ENCODE measurements around the gene KCNH8.
"Not testable (repeated sequence)": the region's sequence is repeated elsewhere in the genome, so short reads cannot be mapped to it uniquely, and the experiment has no call there.

The KCNH8 gene

GRCh38 chr3:19173945-19174344, 25.6 kb downstream of the KCNH8 start:
- no peak for DNase-seq (ENCODE audit: low read depth in 2 of 2)

- no peak for DNase-seq (ENCODE audit: low read depth in 2 of 2)
Measured at GRCh38 chr3:19183584-19183983, 35.3 kb downstream of the KCNH8 start.

- DNase-seq (ENCODE audit: low read depth in 2 of 2): no peak
Measured at GRCh38 chr3:19190126-19190525, 41.8 kb downstream of the KCNH8 start.

GRCh38 chr3:19190602-19191001, 42.3 kb downstream of the KCNH8 start:
- no peak for DNase-seq (ENCODE audit: low read depth in 2 of 2)

DNA sequence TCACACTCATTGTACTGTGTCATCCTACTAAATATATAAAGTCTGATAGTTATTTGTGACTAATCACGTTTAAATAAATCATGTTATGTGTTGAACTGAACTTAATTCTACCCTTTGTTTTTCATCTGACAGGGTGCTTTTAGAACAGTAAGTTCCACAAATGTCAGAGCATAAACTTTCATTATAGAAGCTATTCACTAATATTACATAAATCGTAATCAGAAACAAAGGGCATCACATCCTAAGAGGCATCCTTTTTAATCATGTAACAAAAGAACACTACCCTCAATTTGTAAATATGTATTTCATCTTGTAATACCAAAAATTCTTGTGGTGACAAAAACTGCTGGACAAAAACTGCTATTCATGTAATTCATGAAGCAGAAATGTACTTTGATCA, 50.8 kb downstream of the KCNH8 start:
- DNase-seq (ENCODE audit: low read depth in 2 of 2): no peak

- DNase-seq (ENCODE audit: low read depth in 2 of 2): no peak
Measured at GRCh38 chr3:19202303-19202702, 54.0 kb downstream of the KCNH8 start.

DNA sequence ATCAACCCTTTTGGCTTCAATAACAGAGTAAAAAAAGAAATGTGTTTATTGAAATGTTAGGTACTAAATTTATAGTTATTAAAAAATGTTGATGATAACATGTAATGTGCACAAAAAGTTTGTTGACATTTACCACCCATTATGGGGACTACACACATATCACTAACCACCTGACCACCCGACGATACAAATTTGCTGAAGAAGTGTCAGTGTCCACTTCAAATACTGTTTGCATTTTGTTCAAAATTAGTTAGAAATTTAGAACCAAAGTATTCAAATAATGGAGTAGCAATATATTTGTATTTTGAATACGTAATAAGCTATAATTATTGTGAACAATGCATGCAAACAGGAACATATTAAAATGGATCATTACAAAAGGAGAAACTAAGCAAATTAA, 54.4 kb downstream of the KCNH8 start:
- DNase-seq (ENCODE audit: low read depth in 2 of 2): no peak

DNA sequence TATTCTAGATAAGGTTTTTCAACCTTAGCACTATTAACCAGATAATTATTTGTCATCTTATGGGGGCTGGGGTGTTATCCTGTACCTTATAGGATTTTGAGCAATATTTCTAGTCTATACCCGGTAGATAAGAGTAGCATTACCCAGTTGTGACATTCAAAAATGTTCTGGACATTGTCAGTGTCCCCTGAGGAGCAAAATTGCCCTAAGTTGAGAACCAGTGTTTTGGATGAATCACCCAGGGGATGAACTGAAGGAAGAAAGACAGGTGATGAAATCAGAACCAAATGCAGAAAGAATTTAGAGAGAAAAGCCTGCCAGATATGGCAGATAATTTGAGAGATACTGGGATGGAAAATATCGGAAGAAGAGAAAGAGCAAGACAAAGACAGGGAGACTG, 58.2 kb downstream of the KCNH8 start:
- DNase-seq (ENCODE audit: low read depth in 2 of 2): no peak

GRCh38 chr3:19213603-19214220, 65.4 kb downstream of the KCNH8 start:
- DNase-seq (ENCODE audit: low read depth in 2 of 2): no peak

DNA sequence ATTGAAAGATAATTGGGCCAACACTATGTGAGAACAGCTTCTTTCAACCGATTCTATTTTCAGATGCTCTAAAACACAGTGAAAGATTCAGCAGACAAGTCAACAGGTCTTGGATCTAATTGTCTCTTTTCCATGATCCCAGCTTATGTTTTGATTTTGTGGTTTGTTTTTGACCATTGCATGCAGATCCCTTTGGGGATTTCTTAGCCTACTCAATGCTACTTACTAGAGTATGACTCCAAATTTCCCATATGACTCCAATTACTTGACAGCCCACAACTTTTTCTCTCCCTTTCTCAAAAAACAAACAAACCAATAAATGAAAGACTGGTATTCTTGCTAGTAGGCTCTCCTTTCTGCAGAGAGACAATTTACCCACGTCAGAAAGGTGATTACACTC, 67.1 kb downstream of the KCNH8 start:
- no peak for DNase-seq (ENCODE audit: low read depth in 2 of 2)

- no peak for DNase-seq (ENCODE audit: low read depth in 2 of 2)
Measured at GRCh38 chr3:19216669-19217337, 68.5 kb downstream of the KCNH8 start.

DNA sequence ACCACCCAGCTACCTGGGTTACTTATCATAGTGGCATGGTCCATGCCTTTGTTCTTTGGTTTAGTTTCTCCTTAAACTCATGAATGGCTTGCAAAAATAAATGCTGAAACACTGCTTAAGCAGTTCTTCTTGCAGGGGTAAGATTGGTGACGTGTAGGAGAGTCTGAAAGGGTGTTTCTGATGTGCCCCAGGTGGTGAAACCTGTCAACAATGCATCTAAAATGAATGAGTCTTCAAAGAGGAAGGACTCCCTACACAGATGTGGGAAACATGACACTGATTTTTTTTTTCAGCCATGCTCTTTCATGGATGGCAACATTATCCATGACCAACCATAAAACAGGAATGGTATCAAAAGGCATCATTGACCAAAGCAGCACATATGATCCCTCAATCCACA, 72.0 kb downstream of the KCNH8 start:
- no peak for DNase-seq (ENCODE audit: low read depth in 2 of 2)

DNA sequence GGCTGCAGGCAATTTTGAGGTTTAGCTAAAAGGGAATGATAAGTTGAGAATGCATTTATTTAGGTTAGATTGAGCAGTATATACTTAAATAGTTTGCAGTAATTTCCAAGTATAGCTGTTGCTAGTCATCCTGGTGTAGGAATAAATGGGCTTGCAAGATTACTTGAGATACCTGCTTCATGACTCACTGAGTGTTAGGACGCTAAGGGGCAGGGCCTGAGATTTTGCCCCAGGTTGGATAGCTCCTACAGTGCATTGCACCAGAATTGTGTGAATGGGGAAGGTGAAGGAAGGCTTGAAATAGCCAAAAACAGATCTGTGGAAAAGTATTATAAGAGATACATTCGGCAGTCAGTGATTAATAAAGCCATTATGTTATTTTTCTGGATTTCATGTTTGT, 72.8 kb downstream of the KCNH8 start:
- no peak for DNase-seq (ENCODE audit: low read depth in 2 of 2)

DNA sequence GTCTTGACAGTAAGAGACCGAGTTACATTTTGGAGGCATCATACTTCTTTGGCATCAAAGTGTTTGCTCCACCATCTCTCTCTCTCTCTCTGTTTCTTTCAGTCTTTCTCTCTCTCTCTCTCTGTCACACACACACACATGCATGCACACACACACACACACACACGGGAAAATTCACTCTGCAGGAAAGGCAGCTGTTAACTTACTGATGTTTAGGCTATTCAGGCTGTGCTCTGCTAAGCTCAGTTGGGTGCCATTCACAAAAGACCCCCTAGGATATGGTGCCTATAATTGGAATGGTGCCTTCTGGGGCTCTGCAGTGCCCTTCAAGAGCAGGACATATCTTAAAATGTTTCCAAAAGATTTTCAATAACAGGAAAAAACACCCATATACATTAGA, 78.2 kb downstream of the KCNH8 start:
- DNase-seq (ENCODE audit: low read depth in 2 of 2): no peak

DNA sequence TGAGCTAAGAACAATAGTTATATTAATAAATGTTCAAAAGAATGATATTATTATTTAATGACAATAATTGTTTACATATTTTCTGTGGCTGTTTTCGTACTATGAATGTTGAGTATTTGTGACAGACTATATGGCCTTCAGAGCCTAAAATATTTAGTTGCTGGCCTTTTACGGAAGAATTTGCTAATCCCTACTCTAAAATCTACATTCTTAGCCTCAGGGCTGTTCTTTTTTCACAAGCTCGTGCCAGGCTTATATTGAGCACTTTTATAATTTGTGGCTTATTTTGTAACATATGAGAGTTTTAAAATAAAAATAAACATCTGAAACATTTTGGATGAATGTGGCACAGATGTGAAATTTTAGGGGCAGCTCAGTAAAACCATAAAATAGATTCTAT, 79.9 kb downstream of the KCNH8 start:
- no peak for DNase-seq (ENCODE audit: low read depth in 2 of 2)

GRCh38 chr3:19229086-19229485, 80.8 kb downstream of the KCNH8 start:
- no peak for DNase-seq (ENCODE audit: low read depth in 2 of 2)

DNA sequence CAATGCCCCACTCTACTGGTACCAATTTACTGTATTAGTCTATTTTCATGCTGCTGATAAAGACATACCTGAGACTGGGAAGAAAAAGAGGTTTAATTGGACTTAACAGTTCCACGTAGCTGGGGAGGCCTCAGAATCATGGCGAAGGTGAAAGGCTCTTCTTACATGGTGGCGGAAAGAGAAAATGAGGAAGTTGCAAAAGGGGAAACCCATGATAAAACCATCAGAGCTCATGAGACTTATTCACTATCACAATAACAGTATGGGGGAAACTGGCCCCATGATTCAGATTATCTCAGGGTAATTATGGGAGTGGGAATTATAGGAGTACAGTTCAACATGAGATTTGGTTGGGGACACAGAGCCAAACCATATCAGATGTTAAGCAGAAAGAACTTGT, 81.6 kb downstream of the KCNH8 start:
- DNase-seq (ENCODE audit: low read depth in 2 of 2): not testable (repeated sequence)

GRCh38 chr3:19231792-19232461, 83.6 kb downstream of the KCNH8 start:
- no peak for DNase-seq (ENCODE audit: low read depth in 2 of 2)

DNA sequence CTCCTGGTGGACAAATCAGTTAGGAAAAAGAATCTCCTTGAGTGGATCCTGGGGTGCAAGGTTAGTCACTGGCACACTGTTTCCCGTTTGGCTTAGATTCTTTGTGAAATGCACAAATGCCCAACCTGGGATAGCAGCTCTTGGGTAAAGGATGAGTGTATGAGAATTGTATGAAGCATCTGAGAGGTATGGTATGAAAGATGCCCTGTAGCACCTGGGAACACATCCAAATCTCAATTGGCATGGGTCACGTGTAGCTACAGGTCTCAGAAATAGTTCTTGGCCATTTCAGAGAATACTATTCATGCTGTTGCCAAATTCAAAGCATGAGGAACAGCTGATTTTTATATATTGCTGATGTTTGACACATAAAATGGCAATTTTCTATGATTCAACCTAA, 84.3 kb downstream of the KCNH8 start:
- no peak for DNase-seq (ENCODE audit: low read depth in 2 of 2)

DNA sequence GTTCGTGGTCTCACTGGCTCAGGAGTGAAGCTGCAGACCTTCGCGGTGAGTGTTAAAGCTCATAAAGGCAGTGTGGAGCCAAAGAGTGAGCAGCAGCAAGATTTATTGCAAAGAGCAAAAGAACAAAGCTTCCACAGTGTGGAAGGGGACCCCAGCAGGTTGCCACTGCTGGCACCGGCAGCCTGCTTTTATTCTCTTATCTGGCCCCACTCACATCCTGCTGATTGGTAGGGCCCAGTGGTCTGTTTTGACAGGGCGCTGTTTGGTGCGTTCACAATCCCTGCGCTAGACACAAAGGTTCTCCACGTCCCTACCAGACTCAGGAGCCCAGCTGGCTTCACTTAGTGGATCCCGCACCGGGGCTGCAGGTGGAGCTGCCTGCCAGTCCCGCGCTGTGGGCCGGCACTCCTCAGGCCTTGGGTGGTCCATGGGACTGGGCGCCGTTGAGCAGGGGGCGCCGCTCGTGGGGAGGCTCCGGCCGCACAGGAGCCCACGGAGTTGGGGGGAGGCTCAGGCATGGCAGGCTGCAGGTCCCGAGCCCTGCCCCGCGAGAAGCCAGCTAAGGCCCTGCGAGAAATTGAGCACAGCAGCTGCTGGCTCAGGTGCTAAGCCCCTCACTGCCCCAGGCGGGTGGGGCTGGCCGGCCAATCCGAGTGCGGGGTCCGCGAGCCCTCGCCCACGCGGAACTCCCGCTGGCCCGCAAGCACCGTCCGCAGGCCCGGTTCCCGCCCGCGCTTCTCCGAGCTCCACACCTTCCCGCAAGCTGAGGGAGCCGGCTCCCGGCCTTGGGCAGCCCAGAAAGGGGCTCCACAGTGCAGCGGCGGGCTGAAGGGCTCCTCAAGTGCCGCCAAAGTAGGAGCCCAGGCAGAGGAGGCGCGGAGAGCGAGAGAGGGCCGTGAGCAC, 85.8 kb downstream of the KCNH8 start:
- DNase-seq (ENCODE audit: low read depth in 2 of 2): not testable (repeated sequence)

GRCh38 chr3:19248143-19248542, 99.8 kb downstream of the KCNH8 start:
- no peak for DNase-seq (ENCODE audit: low read depth in 2 of 2)

GRCh38 chr3:19248767-19249166, 100.5 kb downstream of the KCNH8 start:
- DNase-seq (ENCODE audit: low read depth in 2 of 2): no peak
